ENCODE measurements around the gene TNS3.

The TNS3 gene

GRCh38 chr7:47428052-47428767 is 153.7 kb downstream of the TNS3 start:
- no peak for DNase-seq (ENCODE audit: low read depth, low spot score)

- no peak for DNase-seq (ENCODE audit: low read depth, low spot score)
These were observed 154.8 kb downstream of the TNS3 start for GRCh38 chr7:47427051-47427643.

GRCh38 chr7:47424523-47424922 is 157.4 kb downstream of the TNS3 start:
- DNase-seq (ENCODE audit: low read depth, low spot score) = no peak

DNA sequence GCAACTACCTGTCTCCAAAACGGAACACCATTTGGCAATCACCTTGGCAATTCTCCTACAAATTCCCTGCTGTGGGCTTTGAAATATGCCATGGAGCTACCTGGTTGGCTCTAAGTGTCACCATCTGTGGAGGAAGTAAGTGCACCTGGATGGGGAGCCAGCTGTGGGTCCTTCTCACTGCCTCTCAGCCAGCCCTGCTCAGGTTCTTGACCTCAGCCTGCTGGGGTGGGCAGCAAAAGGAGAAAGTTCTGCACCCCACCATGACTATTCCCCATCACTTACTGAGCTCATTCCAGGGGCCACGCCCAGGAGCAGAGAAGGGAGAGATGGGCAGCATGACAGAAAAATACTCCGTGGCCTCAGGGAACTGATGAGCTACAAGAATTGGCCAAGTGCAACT is 158.7 kb downstream of the TNS3 start:
- no peak for DNase-seq (ENCODE audit: low read depth, low spot score)

- peak; percentile 33 for DNase-seq (ENCODE audit: low read depth, low spot score)
These were observed 159.3 kb downstream of the TNS3 start for GRCh38 chr7:47422611-47423010.

DNA sequence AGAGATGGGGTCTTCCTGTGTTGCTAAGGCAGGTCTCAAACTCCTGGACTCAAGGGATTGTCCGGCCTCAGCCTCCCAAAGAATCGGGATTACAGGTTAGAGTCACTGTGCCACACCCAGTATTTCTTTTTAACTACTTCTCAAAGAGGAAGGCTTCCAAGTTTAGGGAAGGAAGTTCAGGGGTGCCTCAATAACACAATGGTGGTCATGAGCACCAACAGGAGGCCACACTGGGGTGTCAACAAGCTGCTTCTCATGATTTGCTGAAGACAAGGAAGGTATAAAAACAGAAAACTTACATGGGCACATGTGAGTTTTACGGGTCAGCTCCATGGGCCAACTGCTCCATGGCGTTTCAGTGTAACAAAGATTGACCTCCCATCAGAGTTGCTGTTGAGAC is 160.5 kb downstream of the TNS3 start:
- no peak for DNase-seq (ENCODE audit: low read depth, low spot score)

- DNase-seq (ENCODE audit: low read depth, low spot score) = no peak
These were observed 161.7 kb downstream of the TNS3 start for GRCh38 chr7:47420122-47420780.

DNA sequence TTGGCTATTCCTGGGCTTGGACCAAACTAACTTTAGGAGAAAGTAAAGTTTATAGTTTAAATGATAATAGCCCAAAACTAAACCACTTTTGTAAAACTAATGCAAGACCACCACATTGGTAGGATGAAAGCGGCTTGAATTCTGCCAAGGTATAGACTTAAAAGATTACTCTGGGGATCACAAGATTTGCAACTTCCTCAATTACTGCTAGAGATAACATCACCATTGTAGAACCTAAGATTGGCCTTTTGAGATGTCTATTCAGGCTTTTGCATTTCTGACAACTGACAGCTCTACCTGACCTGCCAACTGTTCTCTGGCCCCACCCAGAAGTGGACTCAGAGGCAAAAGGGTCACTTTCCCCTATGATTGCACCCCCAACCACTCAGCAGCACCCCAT is 162.4 kb downstream of the TNS3 start:
- no peak for DNase-seq (ENCODE audit: low read depth, low spot score)

DNA sequence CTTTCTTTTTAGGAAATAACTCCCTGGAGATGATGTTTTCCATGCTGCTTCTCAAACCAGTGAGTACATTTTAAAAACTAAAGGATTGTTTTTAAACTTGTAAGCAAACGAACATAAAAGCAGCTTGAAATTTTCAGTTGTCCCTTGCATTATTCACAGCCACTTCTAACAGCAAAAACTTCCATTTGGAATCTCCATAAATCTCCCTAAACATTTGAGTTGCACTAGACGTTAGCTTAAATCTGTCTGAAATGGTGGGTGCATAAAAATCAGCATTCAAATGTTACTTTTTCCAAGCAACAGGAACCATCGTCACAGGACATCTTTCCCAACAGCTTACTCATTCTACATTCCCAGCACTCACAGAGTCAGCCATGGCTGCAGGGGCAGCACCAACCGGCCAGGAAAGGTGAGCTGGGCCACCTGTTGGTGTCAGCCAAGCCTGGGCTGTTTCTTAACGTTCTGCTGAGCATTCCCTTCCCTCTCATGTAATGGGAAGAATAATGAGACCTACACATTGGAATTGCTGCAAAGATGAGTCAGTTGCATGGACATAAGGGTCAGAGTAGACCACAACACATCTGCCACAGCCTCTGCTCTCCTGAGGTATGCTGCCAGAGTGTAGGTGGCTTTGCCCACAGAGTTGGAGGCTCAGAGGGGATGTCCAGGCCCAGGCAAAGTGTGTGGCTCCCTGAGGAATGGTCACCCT is 163.2 kb downstream of the TNS3 start:
- no peak for DNase-seq (ENCODE audit: low read depth, low spot score)

- no peak for DNase-seq (ENCODE audit: low read depth, low spot score)
These were observed 165.1 kb downstream of the TNS3 start for GRCh38 chr7:47416492-47417480.

DNA sequence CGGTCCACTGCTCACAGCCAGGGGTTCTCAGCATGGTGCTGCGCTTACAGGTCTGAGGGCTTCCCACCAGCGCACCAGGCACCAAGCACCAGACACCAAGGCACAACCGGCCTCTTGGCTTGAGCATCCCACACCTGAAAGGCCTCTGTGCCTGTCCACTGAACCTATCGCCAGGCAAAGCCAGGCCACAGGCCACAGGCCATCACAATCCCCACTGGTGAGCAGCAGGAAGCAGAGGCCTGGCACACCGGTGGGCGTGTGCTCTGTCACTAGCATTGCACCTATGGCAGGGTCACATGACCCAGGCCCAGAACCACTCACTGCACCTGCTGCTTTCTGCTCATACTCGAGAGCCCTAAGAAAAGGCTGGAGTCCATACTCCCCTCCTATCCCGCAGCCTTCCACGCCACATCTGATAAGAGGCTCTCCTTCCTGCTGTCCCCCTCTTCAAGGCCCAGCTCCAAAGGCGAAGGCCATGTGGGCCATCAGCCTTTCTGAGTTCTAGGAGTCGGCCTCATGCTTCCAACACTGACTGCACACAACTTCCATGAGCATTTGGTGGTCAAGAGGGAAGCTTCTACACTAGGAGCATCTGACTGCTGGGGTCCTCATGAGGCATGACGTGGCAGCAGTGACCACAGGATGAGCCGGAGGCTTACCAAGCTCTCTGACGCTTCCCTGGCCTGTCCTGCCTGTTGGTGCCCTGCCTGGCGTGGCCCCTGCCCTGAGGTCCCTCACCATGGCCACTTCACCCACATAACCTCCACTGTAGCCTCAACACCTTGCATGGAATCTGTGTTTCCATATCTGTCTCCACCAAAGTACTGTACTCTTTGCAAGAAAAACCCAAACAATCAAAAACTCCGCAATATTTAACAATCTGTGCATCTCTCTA is 166.3 kb downstream of the TNS3 start:
- no peak for DNase-seq (ENCODE audit: low read depth, low spot score)

- no peak for DNase-seq (ENCODE audit: low read depth, low spot score)
These were observed 167.3 kb downstream of the TNS3 start for GRCh38 chr7:47414342-47415317.

DNA sequence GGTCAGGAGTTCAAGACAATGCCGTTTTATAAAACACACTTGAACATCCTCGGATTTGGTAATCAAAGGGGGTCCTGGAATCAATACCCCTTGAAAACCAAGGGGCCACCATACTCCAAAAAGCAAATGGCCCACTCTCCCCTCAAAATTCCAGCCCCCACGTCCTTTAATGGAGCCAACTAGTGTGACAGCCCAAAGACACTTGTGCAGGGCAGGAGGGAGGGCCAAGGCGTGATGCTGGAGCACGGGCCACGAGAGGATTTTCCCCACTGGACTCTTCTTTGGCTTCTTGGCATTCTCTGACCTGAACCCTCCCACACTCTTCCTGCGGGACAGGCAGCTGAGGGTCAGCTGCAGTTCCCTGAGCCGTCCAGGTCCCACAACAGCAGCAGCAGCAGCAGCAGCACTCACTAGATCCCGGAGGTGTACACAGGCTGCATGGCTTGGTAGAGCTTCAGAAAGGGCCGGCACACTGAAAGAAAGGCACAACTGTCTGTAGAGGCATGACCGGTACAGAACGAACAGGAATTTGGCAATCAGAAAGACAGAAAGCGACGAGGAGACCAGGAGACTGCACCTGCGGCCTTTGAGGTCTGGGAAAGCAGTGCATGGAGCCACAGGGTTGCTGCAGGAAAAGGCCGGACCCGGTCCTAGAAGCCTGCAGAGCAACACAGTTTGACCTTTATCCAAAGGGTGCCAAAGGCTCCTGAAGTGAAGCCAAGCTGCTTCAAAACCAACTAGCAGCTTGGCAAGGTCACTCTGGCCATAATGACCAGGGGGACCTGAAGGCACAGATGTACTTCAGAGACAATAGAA is 168.2 kb downstream of the TNS3 start:
- DNase-seq (ENCODE audit: low read depth, low spot score) = no peak

GRCh38 chr7:47411901-47412300 is 170.0 kb downstream of the TNS3 start:
- no peak for DNase-seq (ENCODE audit: low read depth, low spot score)

- no peak for DNase-seq (ENCODE audit: low read depth, low spot score)
These were observed 170.5 kb downstream of the TNS3 start for GRCh38 chr7:47411281-47411869.

- no peak for DNase-seq (ENCODE audit: low read depth, low spot score)
These were observed 173.2 kb downstream of the TNS3 start for GRCh38 chr7:47408675-47409074.

- no peak for DNase-seq (ENCODE audit: low read depth, low spot score)
These were observed 173.9 kb downstream of the TNS3 start for GRCh38 chr7:47407821-47408674.
